MM.1S (cell line): Measurements from ENCODE around the gene LHPP.

Source experiments
- CTCF ChIP-seq: fragments of 300-600 bp; sonication (generic); IDR thresholded peaks from 2 replicates; pipeline ENCODE4 v1.5.1; 2016; ENCODE audit warnings: antibody characterized with exemption, low read length, mixed read lengths
- EZH2 ChIP-seq: fragments of 300-600 bp; sonication (generic); optimal IDR thresholded peaks from 2 replicates; pipeline ENCODE3; 2017; ENCODE audit warnings: low read depth, mild to moderate bottlenecking, antibody characterized with exemption, low read length, mixed read lengths
- EZH2phosphoT487 ChIP-seq: fragments of 300-600 bp; sonication (generic); IDR thresholded peaks from 2 replicates; pipeline ENCODE4 v1.6.1; 2018; ENCODE audit warnings: antibody characterized with exemption, low read length

- no peak for TF ChIP-seq CTCF
- TF ChIP-seq EZH2, result no peak
- TF ChIP-seq EZH2phosphoT487, result no peak
These were observed 179.1 kb downstream of the LHPP start for GRCh38 chr10:124640538-124641231.
